HG03558 (cell line): ENCODE data around the gene SLX9.

Experiments
- ATAC-seq: cut with Tn5 transposase; IDR thresholded peaks from one replicate; pipeline ENCODE4 v1.9.1; 2021; ENCODE audit warnings: moderate number of reproducible peaks; ENCODE audit not compliant: unreplicated experiment; ENCODE audit errors: extremely low read depth

The SLX9 gene

DNA sequence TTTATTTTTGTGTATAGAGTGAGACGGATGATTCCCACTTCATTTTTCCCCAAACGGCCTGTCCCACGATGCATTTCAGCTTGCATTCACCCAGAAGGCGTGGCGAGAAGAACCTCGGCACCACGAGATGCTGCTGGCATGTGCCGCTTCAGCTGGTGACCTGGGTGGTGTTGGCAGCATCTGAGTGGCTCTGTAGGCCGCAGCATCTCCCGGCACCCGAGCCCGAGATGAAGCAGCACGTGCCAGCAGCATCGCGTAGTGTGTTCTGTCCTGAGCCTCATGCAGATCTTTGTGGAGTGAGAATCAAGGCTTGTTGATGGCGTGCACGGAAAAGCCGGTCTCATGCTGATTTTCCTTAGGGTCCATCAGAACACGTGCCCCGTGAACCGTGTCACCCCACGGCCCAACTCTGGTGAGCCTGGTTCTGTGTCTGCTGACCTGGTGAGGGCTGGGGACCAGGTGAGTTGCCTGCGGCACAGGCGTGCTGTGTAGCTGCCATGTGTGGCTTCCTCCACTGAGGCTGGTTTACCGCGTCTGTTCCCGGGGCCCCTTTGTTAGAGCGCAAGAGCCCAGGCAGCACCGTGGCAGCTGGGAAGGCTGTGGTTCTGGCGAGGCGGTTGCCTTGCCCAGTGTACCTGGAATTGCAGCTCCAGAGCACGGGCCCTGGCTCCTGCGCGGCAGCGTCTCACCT, 16.7 kb downstream of the SLX9 start:
- ATAC-seq, result no peak

DNA sequence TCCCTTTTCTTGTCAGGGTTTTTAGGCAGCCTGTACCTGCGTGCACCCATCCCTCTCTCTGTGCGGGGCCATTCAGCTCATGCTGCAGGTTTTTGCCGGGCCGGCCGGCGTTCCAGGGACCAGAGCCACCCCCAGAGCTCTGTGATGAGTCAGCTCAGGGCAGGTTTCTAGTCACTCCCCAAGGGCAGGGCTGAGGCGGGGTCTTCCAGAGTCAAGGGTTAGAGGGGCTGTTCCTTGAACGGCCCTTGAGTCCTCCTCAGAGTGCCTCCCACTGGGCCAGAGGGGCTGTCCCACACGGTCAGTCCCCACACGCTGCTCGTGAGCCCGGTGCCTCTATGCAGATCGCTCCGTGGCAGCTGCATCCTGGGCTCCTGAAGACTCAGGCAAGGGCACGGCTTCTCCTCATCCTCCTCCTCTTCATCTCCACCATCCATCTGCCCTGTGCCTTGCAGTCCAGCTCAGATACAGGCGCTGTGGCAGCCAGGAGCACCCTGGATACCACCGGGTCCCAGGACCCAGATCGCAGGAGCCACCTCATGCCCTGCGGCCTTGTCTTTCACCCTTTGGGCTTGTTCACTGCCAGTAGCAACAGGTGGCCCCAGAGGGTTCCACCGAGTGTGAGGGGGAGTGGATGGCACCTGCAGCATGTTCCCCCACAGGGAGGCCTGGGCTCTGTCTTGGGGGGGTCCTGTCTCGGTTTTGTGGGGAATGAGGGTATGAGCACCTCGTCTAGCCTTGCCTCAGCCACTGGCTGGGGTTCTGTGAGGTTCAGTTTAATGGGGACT, 17.4 kb downstream of the SLX9 start:
- ATAC-seq, result no peak

DNA sequence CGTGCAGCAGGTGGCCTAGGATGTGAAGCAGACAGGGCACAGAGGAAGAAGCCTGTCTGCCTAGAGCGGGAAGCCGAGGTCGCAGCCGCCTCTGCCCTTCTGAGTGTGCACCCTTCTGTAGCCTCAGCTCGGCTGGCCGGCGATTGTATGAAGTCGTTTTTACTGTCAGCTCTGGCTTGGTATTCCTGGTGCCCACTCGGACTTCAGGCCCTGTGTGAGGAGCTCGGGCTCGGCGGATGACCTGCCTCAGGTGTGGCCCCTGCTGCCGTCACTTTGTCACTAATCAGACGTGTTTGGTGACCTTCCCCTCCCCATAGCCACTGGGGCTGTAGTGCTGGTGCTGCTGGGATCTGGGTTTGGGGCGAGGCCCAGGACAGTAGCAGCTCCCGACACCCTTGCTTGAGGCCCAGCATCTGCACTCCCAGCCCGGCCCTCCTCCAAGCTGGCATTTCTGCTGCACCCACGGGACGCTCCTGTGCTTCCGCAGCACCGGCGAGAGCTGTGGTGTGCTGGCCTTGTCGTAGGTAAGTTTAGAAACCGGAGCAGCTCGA, 18.1 kb downstream of the SLX9 start:
- ATAC-seq, result no peak

GRCh38 chr21:44958471-44959191, 18.8 kb downstream of the SLX9 start:
- ATAC-seq, result no peak

DNA sequence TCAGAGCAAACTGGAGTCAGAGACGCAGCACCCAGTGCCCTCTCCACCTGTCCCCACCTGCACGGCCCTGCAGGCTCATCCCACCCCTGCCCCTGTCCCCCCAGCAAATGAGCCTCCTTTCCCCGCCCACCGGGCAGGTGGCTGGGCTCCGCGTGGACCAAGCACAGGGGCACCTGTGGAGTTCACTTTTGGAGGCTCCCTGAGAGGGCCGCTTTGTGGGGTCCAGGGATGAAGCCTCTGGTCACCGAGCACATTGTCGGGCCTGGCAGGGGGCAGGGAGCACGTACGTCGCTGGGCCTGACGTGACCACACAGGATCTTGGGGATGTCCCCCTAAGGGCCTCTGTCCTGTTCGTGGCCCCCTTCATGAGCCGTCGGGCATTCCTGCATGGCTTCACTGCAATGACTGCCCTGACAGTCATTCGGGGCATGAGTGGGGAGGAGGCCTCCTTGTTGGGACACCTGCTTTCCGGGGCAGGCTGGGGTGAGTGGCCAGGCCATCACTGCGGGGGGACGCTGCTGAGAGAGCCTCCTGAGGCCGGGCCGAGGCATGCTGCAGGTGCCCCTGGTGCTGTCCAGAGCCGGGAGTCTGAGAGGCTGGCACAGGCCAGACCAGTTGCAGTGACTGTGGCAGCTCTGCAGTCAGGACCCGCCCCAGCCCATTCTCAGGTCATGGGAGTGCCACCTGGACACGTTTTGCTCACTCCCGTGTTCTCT, 19.7 kb downstream of the SLX9 start:
- ATAC-seq, result no peak

- ATAC-seq, result no peak
Observed at GRCh38 chr21:44960141-44961092, 20.6 kb downstream of the SLX9 start.

GRCh38 chr21:44962403-44962966, 22.7 kb downstream of the SLX9 start:
- no peak for ATAC-seq

GRCh38 chr21:44964381-44964780, 24.6 kb downstream of the SLX9 start:
- no peak for ATAC-seq

DNA sequence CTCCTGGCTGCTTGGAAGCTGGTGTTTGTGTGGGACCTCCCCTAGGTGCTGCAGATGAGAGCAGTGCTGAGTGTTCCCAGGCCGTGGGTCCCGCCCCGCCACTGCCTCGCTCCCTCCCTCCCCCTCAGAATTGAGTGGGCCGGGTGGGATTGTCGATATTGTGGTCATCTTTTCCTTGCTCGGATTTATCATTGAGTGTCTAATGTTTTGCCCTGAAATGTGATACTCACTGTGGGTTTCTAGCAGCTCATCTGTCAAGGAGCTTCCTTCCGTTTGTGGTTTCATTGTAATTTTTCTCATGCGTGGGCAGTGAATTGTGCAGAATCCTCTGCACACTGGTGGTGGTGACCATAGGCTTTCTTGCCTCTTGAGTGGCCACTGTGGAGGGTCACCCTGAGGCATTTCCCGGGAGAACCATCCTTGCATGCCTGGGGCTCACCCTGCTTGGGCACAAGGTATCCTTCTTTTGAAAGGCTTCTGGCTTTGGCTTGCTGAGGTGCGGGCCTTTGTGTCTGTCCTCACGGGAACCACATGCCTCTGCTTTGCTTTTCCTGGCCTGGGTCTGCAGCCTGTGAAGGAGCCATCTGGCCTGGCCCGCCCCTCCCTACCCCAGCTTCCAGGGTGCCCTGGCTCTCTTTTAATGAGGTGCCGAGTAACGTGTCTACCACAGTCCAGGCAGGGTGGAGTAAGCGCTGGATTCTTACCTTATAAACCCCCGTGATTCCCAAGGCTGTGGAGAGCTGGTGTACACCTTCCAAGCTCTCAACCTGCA, 25.6 kb downstream of the SLX9 start:
- ATAC-seq, result no peak

DNA sequence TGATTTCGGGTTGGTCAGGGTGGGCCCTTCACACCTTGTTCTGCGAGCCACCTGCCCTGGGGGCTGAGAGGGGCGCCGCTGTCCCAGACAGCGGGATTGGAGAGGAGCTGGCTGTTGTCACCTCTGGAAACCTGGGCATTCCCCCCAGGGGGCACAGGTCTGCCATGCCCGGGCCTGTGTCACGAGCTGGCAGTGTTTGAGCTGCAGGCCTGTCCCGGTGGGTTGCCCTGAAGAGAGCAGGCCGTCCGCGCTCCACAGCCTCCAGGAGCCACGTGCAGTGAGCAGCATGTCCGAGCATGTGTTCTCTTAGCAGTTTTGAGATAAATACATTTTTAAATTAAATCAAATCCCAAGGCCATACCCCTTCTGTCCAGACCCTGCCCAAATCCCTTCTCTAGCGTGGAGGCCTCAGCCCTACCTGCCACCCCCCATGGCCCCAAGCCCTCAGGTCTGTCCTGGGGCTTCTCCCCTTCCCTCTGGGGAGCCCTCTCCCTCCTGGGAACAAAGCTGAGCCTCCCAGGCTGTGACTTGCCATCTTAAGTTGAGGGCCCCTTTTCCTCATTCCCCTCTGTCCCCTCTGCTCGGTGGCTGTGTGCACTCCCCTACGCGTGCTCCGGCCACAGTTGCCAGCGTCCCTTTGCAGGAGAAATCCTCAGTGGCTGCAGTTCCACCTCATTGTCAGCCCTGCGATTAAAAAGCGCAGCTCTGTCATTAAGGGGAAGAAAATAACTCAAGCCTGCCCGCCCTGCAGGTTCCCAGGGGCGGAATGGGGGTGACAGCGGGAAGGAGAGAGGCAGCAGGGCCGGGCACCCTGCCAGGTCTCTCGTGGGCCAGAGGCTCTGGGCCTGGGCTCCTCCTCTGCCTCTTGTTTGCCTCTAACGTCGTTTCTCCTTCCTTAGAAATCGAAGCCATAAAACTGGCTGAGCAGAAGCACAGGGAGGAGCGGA, 26.6 kb downstream of the SLX9 start:
- ATAC-seq, result no peak

DNA sequence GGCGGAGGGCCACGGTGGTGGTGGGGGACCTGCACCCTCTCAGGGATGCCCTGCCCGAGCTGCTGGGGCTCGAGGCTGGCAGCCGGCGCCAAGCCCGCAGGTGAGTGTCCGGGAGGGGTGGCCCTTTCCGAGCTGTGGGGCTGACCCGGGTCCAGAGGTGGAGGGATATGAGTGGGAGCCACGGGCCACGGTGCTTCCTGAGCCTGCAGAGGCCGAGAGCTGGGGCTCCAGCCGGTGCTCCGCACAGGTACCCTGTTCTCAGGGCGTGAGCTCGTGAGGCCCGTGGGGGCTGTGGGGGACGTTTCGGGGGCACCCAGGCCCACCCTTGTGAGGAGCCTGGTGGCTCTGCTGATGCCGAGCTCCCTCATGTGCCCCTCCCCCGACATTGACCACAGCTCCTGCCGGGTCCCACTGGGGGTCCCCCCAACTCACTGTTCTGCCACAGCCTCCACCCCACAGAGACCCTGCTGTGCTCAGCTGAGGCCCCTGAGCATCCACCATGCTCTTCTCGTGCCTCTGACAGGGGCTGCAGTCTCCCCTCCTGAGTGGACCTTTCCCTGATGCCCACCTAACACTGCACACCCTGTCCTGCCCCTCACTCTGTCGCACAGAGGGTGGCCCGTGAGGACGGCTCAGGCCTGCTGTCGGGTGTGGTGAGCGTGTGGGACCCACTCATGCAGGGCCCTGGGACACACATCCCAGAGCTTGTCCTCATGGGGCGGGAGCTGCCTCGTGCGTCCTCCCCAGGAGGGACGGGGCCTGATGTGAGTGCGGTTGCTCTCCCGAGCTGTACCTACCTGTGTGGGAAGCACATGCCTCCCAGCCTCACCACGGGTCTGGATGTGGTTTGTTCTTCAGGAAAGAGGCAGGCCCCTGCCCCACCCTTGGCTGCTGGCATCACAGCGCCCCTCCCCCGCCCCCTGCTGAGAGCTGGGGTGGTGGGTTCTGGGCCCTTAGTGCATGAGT, 27.5 kb downstream of the SLX9 start:
- no peak for ATAC-seq

- no peak for ATAC-seq
Observed at GRCh38 chr21:44969066-44969670, 29.3 kb downstream of the SLX9 start.

DNA sequence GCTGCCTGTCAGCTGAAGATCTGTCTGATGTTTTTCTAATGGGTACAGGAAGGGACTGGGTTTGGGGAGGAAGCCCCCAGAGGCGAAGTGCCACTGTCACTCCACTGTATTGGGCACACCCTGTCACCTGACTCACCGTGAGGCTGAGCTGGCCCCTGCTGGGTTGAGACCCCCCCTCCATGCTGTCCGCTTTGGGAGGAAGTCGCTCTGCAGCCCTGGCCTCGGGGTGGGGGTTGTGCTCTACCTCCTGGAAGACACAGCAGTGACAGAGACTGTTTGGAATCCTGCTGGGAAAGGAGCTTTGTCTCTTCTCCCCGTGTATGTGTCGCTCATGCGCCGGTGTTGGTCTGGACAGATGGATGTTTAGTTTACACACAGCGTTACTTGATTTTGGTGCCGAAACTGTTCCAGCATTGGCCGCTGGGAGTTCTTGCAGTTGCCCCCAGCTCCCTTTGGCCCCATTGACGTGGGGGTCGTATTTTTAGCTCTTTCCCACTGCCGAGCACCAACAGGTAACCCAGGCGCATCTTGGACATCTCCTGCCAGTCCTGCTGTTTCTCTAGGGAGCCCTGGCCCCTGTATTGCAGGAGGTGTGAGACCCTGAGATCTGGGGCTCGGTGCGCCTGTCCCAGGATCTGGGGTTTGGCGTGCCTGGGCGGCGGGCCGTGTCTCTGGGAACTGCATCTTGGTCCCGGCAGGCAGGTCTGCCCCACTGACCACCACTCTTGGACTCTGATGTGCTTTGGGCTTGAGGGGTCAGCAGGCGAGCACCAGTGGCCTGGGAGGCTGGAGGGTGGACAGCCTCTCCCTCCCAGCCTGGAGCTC, 30.3 kb downstream of the SLX9 start:
- no peak for ATAC-seq

DNA sequence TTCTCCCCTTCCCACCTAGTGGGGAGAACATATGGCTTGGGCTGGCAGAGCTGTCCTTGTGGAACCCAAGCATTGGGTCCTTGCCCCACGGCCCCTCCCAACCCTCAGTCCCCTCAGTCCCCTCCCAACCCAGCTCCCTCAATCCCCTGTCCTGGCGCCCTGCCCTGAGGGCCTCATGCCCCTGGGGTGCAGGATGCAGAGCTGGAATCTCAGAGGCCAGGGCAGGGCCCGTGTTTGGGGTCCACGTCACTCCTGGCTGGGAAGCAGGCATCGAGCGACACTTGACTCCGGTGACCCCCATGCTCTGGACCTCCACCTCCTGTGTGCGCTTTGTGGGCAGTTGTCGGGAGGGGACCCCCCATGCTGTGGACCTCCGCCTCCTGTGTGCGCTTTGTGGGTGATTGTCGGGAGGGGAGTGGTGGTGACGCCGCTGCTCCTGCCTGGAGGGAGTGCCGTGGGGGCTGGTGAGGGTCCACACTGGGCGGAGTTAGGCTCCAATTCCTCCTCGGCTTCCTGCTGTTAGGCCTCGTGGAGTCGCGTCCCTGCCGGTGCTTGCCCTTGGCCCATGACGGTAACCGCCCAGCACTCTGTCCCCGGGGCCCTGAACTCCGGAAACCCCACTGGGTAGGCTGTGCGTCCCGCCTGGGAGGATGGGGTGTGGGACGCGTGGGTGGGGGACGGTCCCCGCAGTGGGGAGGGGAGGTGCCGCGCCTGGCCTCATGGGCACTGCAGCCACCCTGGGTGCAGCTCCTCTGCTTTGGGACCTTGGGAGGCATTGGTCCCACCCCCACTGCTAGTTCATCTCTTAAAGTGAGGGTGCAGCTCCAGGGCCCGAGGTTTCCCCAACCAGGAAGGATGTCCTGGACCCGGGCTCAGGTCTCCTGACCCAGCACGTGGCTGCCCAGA, 31.2 kb downstream of the SLX9 start:
- ATAC-seq, result no peak
